K562 (cell line): ENCODE measurements around the gene LIX1L. TPM values are rescaled to one million over a fixed set of nuclear protein-coding genes. Genes with fewer than 3 reads are reported as not detected.

ENCODE experiments used
- ATF6 ChIP-seq: sonication (generic); formaldehyde crosslinking; IDR thresholded peaks from 2 replicates; pipeline ENCODE4 v1.4.0; 2020; ENCODE audit warnings: mild to moderate bottlenecking, missing genetic modification reagents
- CCAR2 ChIP-seq: fragments of 200-400 bp; formaldehyde crosslinking; IDR thresholded peaks from 2 replicates; pipeline ENCODE4 v1.6.1; 2017; ENCODE audit warnings: mild to moderate bottlenecking, low read depth, low read length
- CXXC5 ChIP-seq: fragments of 250-450 bp; sonication (Bioruptor Pico); IDR thresholded peaks from 2 replicates; pipeline ENCODE4 v1.8.0; 2022; ENCODE audit warnings: inconsistent platforms, mild to moderate bottlenecking, moderate library complexity
- ETV6 ChIP-seq, 3 experiments: fragments of 150-350 bp in 1 of 3; sonication (generic) in 1 of 3; formaldehyde crosslinking in 1 of 3; IDR thresholded peaks; 2 replicates each; pipeline versions ENCODE4 v1.6.1 to v1.8.0; 2014 to 2022; ENCODE audit warnings: borderline replicate concordance in 2 of 3, low read depth in 2 of 3, antibody characterized with exemption in 1 of 3, low read length in 1 of 3, mild to moderate bottlenecking in 1 of 3, missing genetic modification reagents in 1 of 3
- GTF2A2 ChIP-seq: IDR thresholded peaks from 2 replicates; pipeline ENCODE4 v1.6.1; 2016; ENCODE audit warnings: mild to moderate bottlenecking, missing genetic modification characterization, missing compliant biosample characterization
- GTF2E2 ChIP-seq: fragments of 200-800 bp; sonication (Bioruptor generic); IDR thresholded peaks from 2 replicates; pipeline ENCODE4 v1.6.1; 2016; ENCODE audit warnings: missing genetic modification characterization, missing compliant biosample characterization
- KLF16 ChIP-seq: IDR thresholded peaks from 2 replicates; pipeline ENCODE4 v1.6.1; 2016; ENCODE audit warnings: antibody characterized with exemption
- L3MBTL2 ChIP-seq: fragments of 450-650 bp; IDR thresholded peaks from 2 replicates; pipeline ENCODE4 v1.6.1; 2016; ENCODE audit warnings: mild to moderate bottlenecking, moderate library complexity
- LCOR ChIP-seq: sonication (generic); formaldehyde crosslinking; IDR thresholded peaks from 2 replicates; pipeline ENCODE4 v1.8.0; 2022; ENCODE audit warnings: mild to moderate bottlenecking, missing genetic modification reagents
- MAZ ChIP-seq, 2 experiments: fragments of 450-650 bp in 1 of 2; sonication (generic) in 1 of 2; formaldehyde crosslinking; IDR thresholded peaks in 1 of 2; conservative IDR thresholded peaks in 1 of 2; 2 replicates each; pipeline versions ENCODE4 v1.4.0 to v1.5.0; 2020; ENCODE audit warnings: mild to moderate bottlenecking in 1 of 2, missing genetic modification reagents in 1 of 2
- NBN ChIP-seq: fragments of 450-650 bp; IDR thresholded peaks from 2 replicates; pipeline ENCODE4 v1.6.1; 2016; ENCODE audit warnings: low read depth, mild to moderate bottlenecking
- PCBP2 ChIP-seq: fragments of 200-400 bp; formaldehyde crosslinking; IDR thresholded peaks from 2 replicates; pipeline ENCODE4 v1.6.1; 2018; ENCODE audit warnings: low read length, low read depth, mild to moderate bottlenecking, moderate library complexity; ENCODE audit not compliant: poor library complexity, severe bottlenecking
- POLR2A ChIP-seq: fragments of 450-650 bp; conservative IDR thresholded peaks from 2 replicates; pipeline ENCODE4 v1.6.1; 2016
- PRPF4 ChIP-seq: fragments of 200-400 bp; formaldehyde crosslinking; IDR thresholded peaks from one replicate; pipeline ENCODE4 v1.6.1; 2017; ENCODE audit warnings: low read length, low read depth, mild to moderate bottlenecking; ENCODE audit not compliant: insufficient read depth, poor library complexity, severe bottlenecking
- RBBP5 ChIP-seq: fragments of 200-600 bp; sonication (generic); IDR thresholded peaks from 2 replicates; pipeline ENCODE4 v1.6.1; 2012; ENCODE audit warnings: borderline replicate concordance, mild to moderate bottlenecking, low read length, control low read depth, inconsistent platforms; ENCODE audit not compliant: insufficient read depth, poor library complexity, severe bottlenecking
- SRSF9 ChIP-seq: fragments of 200-400 bp; formaldehyde crosslinking; IDR thresholded peaks from 2 replicates; pipeline ENCODE4 v1.6.1; 2017; ENCODE audit warnings: low read depth, low read length, borderline replicate concordance
- TRIM28 ChIP-seq: fragments of 450-650 bp; IDR thresholded peaks from 2 replicates; pipeline ENCODE4 v1.6.1; 2017
- ZBTB26 ChIP-seq: fragments of 450-650 bp; formaldehyde crosslinking; IDR thresholded peaks from 2 replicates; pipeline ENCODE4 v1.4.0; 2022; ENCODE audit warnings: missing genetic modification characterization
- ZNF140 ChIP-seq: fragments of 250-450 bp; sonication (Bioruptor Pico); IDR thresholded peaks from 2 replicates; pipeline ENCODE4 v1.8.0; 2021; ENCODE audit warnings: moderate library complexity, mild to moderate bottlenecking, inconsistent platforms
- ZNF311 ChIP-seq: fragments of 250-450 bp; sonication (Bioruptor Pico); IDR thresholded peaks from 2 replicates; pipeline ENCODE4 v1.4.0; 2020; ENCODE audit warnings: mild to moderate bottlenecking, moderate library complexity
- ZNF668 ChIP-seq: fragments of 250-450 bp; sonication (Bioruptor Pico); IDR thresholded peaks from 2 replicates; pipeline ENCODE4 v1.8.0; 2022; ENCODE audit warnings: mild to moderate bottlenecking, inconsistent platforms
- polyA plus RNA-seq, 8 experiments: library from polyadenylated mRNA; depleted of rRNA in 4 of 8; stranded (reverse) in 5 of 8; unstranded in 3 of 8; fragments of >200 nt; fragmentation: Nextera tagmentation in 2 of 8; fragmentation: Illumina TruSeq in 1 of 8; extraction: Ambion mirVana in 2 of 8; extraction: Trizol in 1 of 8; gene quantifications; 2 replicates each; pipeline versions ENCODE4 v1.2.1 to v1.2.3, GENCODE V29; 2011 to 2014; ENCODE audit warnings: inconsistent platforms in 1 of 8, missing spikeins in 1 of 8
- total RNA-seq, 7 experiments: library from RNA; depleted of rRNA in 6 of 7; stranded (reverse); fragments of >200 nt in 6 of 7; fragmentation: Illumina TruSeq in 2 of 7; extraction: Trizol in 2 of 7; gene quantifications; 2 replicates each; pipeline versions ENCODE4 v1.2.1 to v1.2.3, GENCODE V29; 2011 to 2021; ENCODE audit warnings: low replicate concordance in 1 of 7
- TF ChIP-seq, protein P1 (sequence below): IDR thresholded peaks from 2 replicates; pipeline ENCODE4 v1.6.1; 2011; ENCODE audit warnings: borderline replicate concordance, low read depth, mild to moderate bottlenecking, moderate library complexity, low read length; ENCODE audit not compliant: insufficient read depth, poor library complexity, severe bottlenecking

The LIX1L gene
- total and polyA plus RNA-seq, 9 of the 15 experiments (the other 6 are each of a cell fraction or from before 2014, with no cell fraction given), result 4.6 to 26.5 (median 12.5) TPM

- TF ChIP-seq SRSF9 (no peak), KLF16 (no peak), ZNF140 (CRISPR knock-in tag) (no peak), L3MBTL2 (peak; percentile 83), GTF2E2 (tag) (no peak; the same call in 1 of the 2 replicates), ZNF311 (peak; percentile 75), CCAR2 (no peak), ZNF668 (CRISPR knock-in tag) (peak; percentile 67; the same call in 1 of the 2 replicates), PCBP2 (no peak), POLR2A (peak; percentile 76; the same call in 1 of the 2 replicates), GTF2A2 (peak; percentile 46; the same call in 1 of the 2 replicates), PRPF4 (no peak), ATF6 (CRISPR knock-in tag) (0 out of 2 replicates have a peak, but pooled peaks have one; percentile 70), RBBP5 (peak; percentile 74), ZBTB26 (CRISPR knock-in tag) (peak; percentile 62; the same call in 1 of the 2 replicates), LCOR (CRISPR knock-in tag) (peak; percentile 88; the same call in 1 of the 2 replicates), TRIM28 (peak; percentile 18; the same call in 1 of the 2 replicates), CXXC5 (peak; percentile 53), MAZ (CRISPR knock-in tag; conservative IDR thresholded peaks at IDR 0.05 in 1 of 2, IDR thresholded peaks at IDR 0.05 in 1 of 2) (peak; percentile 61 to 97), NBN (peak; percentile 75; the same call in 1 of the 2 replicates), ETV6 (IDR thresholded peaks at IDR 0.05; ENCODE audit: borderline replicate concordance in 1 of 2, low read depth in 2 of 2, low read length in 1 of 2) (peak in 1 of 2 experiments; percentile 49; a peak in 2 of 4 replicates), ETV6 (CRISPR knock-in tag; IDR thresholded peaks at IDR 0.05; ENCODE audit: borderline replicate concordance) (no peak)
- TF ChIP-seq, protein P1, sequence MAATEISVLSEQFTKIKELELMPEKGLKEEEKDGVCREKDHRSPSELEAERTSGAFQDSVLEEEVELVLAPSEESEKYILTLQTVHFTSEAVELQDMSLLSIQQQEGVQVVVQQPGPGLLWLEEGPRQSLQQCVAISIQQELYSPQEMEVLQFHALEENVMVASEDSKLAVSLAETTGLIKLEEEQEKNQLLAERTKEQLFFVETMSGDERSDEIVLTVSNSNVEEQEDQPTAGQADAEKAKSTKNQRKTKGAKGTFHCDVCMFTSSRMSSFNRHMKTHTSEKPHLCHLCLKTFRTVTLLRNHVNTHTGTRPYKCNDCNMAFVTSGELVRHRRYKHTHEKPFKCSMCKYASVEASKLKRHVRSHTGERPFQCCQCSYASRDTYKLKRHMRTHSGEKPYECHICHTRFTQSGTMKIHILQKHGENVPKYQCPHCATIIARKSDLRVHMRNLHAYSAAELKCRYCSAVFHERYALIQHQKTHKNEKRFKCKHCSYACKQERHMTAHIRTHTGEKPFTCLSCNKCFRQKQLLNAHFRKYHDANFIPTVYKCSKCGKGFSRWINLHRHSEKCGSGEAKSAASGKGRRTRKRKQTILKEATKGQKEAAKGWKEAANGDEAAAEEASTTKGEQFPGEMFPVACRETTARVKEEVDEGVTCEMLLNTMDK, result peak; percentile 75
These were observed 21.3 kb upstream of the LIX1L start (continued) for GRCh38 chr1:145978854-145979745.
